HG03575 (cell line): ENCODE results near the gene PTPN4.

Experiments used
- ATAC-seq: cut with Tn5 transposase; IDR thresholded peaks from one replicate; pipeline ENCODE4 v1.9.1; 2021; ENCODE audit not compliant: unreplicated experiment, insufficient number of reproducible peaks, low FRiP score; ENCODE audit errors: extremely low read depth

Gene PTPN4

GRCh38 chr2:119759451-119760236 is at the start of gene PTPN4:
Gene PTPN4 (plus strand): TSS chr2:119759922. CDS start chr2:119809854, 49,932 bp downstream.
- ATAC-seq, result peak; percentile 84

GRCh38 chr2:119710281-119710680 is 49.4 kb upstream of the PTPN4 start:
- ATAC-seq, result no peak

- ATAC-seq, result no peak
These were observed 48.4 kb upstream of the PTPN4 start for GRCh38 chr2:119711352-119711751.

- no peak for ATAC-seq
These were observed 47.2 kb upstream of the PTPN4 start for GRCh38 chr2:119712571-119712970.

- no peak for ATAC-seq
These were observed 45.8 kb upstream of the PTPN4 start for GRCh38 chr2:119713819-119714490.

GRCh38 chr2:119715409-119716283 is 44.1 kb upstream of the PTPN4 start:
- no peak for ATAC-seq

GRCh38 chr2:119716284-119716672 is 43.4 kb upstream of the PTPN4 start:
- ATAC-seq, result no peak

- ATAC-seq, result no peak
These were observed 41.0 kb upstream of the PTPN4 start for GRCh38 chr2:119718501-119719260.

- ATAC-seq, result no peak
These were observed 40.5 kb upstream of the PTPN4 start for GRCh38 chr2:119719261-119719627.

GRCh38 chr2:119721043-119721442 is 38.7 kb upstream of the PTPN4 start:
- no peak for ATAC-seq

GRCh38 chr2:119721462-119721861 is 38.3 kb upstream of the PTPN4 start:
- ATAC-seq, result no peak

GRCh38 chr2:119721904-119722303 is 37.8 kb upstream of the PTPN4 start:
- ATAC-seq, result no peak

GRCh38 chr2:119723186-119723585 is 36.5 kb upstream of the PTPN4 start:
- no peak for ATAC-seq

- ATAC-seq, result no peak
These were observed 35.8 kb upstream of the PTPN4 start for GRCh38 chr2:119723784-119724467.

- ATAC-seq, result no peak
These were observed 34.9 kb upstream of the PTPN4 start for GRCh38 chr2:119724656-119725485.

- no peak for ATAC-seq
These were observed 32.2 kb upstream of the PTPN4 start for GRCh38 chr2:119727493-119727892.

- ATAC-seq, result no peak
These were observed 31.3 kb upstream of the PTPN4 start for GRCh38 chr2:119728421-119728820.
